Measurements from ENCODE around the gene TEAD3. TPM values are rescaled to one million over a fixed set of nuclear protein-coding genes. Genes with fewer than 3 reads are reported as not detected.

Gene TEAD3
- total RNA-seq, 1 donor = 11.2 TPM

GRCh38 chr6:35427435-35427834 is 69.4 kb downstream of the TEAD3 start:
- Histone ChIP-seq H2AFZ (ENCODE audit: low read length) (no peak overlapping the region), H3K79me2 (ENCODE audit: insufficient read depth, low read length) (peaks cover 4% of the 10 kb centered on the region), H3K36me3 (ENCODE audit: insufficient read depth, low read length) (peaks cover 33% of the 10 kb centered on the region), H4K20me1 (ENCODE audit: insufficient read depth, low read length) (no peaks in the 10 kb centered on the region), H3K4me1 (ENCODE audit: insufficient read depth, low read length) (peaks cover 40% of the 10 kb centered on the region), H3K9me3 (ENCODE audit: low read depth, low read length) (peaks cover 4% of the 10 kb centered on the region), H3K4me2 (ENCODE audit: insufficient read depth, low read length) (peak overlapping the region; percentile 37), H3K27me3 (ENCODE audit: insufficient read depth, low read length) (no peaks in the 10 kb centered on the region), H3K4me3 (ENCODE audit: insufficient read depth, low read length) (no peak overlapping the region), H3K27ac (ENCODE audit: low read depth, low read length) (peak overlapping the region; percentile 52)
- no peak for DNase-seq (ENCODE audit: insufficient read length, low spot score, missing footprints)
- no peak for TF ChIP-seq CTCF (IDR thresholded peaks at IDR 0.05; ENCODE audit: extremely low read depth, low read depth, low read length)

DNA sequence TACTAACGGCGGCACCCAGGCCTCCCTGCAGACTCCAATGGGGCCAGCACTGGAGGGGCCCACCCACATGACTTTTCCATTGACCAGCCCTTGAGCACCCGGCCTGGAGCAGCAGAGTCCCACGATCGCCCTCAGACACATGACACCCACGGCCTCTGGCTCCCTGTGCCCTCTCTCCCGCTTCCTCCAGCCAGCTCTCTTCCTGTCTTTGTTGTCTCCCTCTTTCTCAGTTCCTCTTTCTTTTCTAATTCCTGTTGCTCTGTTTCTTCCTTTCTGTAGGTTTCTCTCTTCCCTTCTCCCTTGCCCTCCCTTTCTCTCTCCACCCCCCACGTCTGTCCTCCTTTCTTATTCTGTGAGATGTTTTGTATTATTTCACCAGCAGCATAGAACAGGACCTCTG is 70.8 kb downstream of the TEAD3 start:
- no peak for DNase-seq (ENCODE audit: insufficient read length, low spot score, missing footprints)
- Histone ChIP-seq H3K36me3 (ENCODE audit: insufficient read depth, low read length) (peaks cover 43% of the 10 kb centered on the region), H3K4me2 (ENCODE audit: insufficient read depth, low read length) (no peak overlapping the region), H3K9me3 (ENCODE audit: low read depth, low read length) (peaks cover 4% of the 10 kb centered on the region), H3K4me3 (ENCODE audit: insufficient read depth, low read length) (no peak overlapping the region), H3K79me2 (ENCODE audit: insufficient read depth, low read length) (peaks cover 4% of the 10 kb centered on the region), H2AFZ (ENCODE audit: low read length) (no peak overlapping the region), H4K20me1 (ENCODE audit: insufficient read depth, low read length) (no peaks in the 10 kb centered on the region), H3K27me3 (ENCODE audit: insufficient read depth, low read length) (no peaks in the 10 kb centered on the region), H3K27ac (ENCODE audit: low read depth, low read length) (peak overlapping the region; percentile 70), H3K4me1 (ENCODE audit: insufficient read depth, low read length) (peaks cover 40% of the 10 kb centered on the region)
- no peak for TF ChIP-seq CTCF (IDR thresholded peaks at IDR 0.05; ENCODE audit: extremely low read depth, low read depth, low read length)

- TF ChIP-seq CTCF (IDR thresholded peaks at IDR 0.05; ENCODE audit: extremely low read depth, low read depth, low read length) = no peak
- Histone ChIP-seq H3K9me3 (ENCODE audit: low read depth, low read length) (peaks cover 4% of the 10 kb centered on the region), H2AFZ (ENCODE audit: low read length) (no peak overlapping the region), H3K27me3 (ENCODE audit: insufficient read depth, low read length) (no peaks in the 10 kb centered on the region), H3K36me3 (ENCODE audit: insufficient read depth, low read length) (peaks cover 48% of the 10 kb centered on the region), H3K79me2 (ENCODE audit: insufficient read depth, low read length) (peaks cover 6% of the 10 kb centered on the region), H3K4me3 (ENCODE audit: insufficient read depth, low read length) (no peak overlapping the region), H3K27ac (ENCODE audit: low read depth, low read length) (peak overlapping the region; percentile 70), H3K4me1 (ENCODE audit: insufficient read depth, low read length) (peaks cover 40% of the 10 kb centered on the region), H4K20me1 (ENCODE audit: insufficient read depth, low read length) (no peaks in the 10 kb centered on the region), H3K4me2 (ENCODE audit: insufficient read depth, low read length) (no peak overlapping the region)
- DNase-seq (ENCODE audit: insufficient read length, low spot score, missing footprints) = peak; percentile 98
Measured at GRCh38 chr6:35425284-35425683, 71.6 kb downstream of the TEAD3 start.

Small RNAs within 50 kb of the gene (small RNA-seq; reads per million reads assigned to genes)
- not detected for gene MIR7111

Other genes with a start within 250 kb of the TEAD3 start
- 19.9 and 22.7 TPM in 2 replicates for gene ZNF76, start 237.3 kb downstream of the TEAD3 start, total RNA-seq
- 0.29 and 0.72 TPM in 2 replicates for gene DEF6, start 199.3 kb downstream of the TEAD3 start, total RNA-seq
- 12.3 and 13.3 TPM in 2 replicates for gene PPARD, start 154.5 kb downstream of the TEAD3 start, total RNA-seq
- gene FANCE, start 44.7 kb downstream of the TEAD3 start, total RNA-seq = 13.8 and 16.6 TPM in 2 replicates
- gene RPL10A, start 28.7 kb downstream of the TEAD3 start, total RNA-seq = 1,373 and 1,488 TPM in 2 replicates
- not detected in 2 replicates for gene TULP1, start 15.8 kb upstream of the TEAD3 start, total RNA-seq
- gene FKBP5, start 191.8 kb upstream of the TEAD3 start, total RNA-seq = 5.1 and 6.2 TPM in 2 replicates
- 0.36 and 0.59 TPM in 2 replicates for gene ARMC12, start 240.0 kb upstream of the TEAD3 start, total RNA-seq

Data from osteoblast (primary cell).